Upper lobe of left lung (tissue), 6 donors: ENCODE measurements around the gene LMO1. TPM values are rescaled to one million over a fixed set of nuclear protein-coding genes. Genes with fewer than 3 reads are reported as not detected.
A peak's percentile ranks its signal among the peaks of the same experiment; 100 is the strongest.

ENCODE experiments used
- ATAC-seq, 2 donors: fragments of 200-7000 bp; cut with Tn5 transposase; one replicate each; pipeline ENCODE4 v1.9.1; 2022; ENCODE audit warnings: mild to moderate bottlenecking in 2 of 2, moderate library complexity in 2 of 2; ENCODE audit not compliant: low FRiP score in 2 of 2
- DNase-seq, 2 donors: peaks; one replicate each; pipeline ENCODE4 v3.0.0-alpha.2; 2019 to 2020
- H3K27ac ChIP-seq, 4 donors: fragments of 200-600 bp; sonication (generic); one replicate each; pipeline ENCODE4 v1.5.1; 2016 to 2019
- H3K27me3 ChIP-seq, 4 donors: fragments of 200-600 bp; sonication (generic); one replicate each; pipeline ENCODE4 v1.5.1; 2017 to 2019
- H3K36me3 ChIP-seq, 4 donors: fragments of 200-600 bp; sonication (generic); one replicate each; pipeline ENCODE4 v1.5.1; 2016 to 2019
- H3K4me1 ChIP-seq, 4 donors: fragments of 200-600 bp; sonication (generic); one replicate each; pipeline ENCODE4 v1.5.1; 2018 to 2019
- H3K4me3 ChIP-seq, 4 donors: fragments of 200-600 bp; sonication (generic); one replicate each; pipeline ENCODE4 v1.5.1; 2017 to 2019; ENCODE audit warnings: mild to moderate bottlenecking in 2 of 4, moderate library complexity in 1 of 4
- H3K9me3 ChIP-seq, 4 donors: fragments of 200-600 bp; sonication (generic); one replicate each; pipeline ENCODE4 v1.5.1; 2018 to 2019
- EP300 ChIP-seq, 4 donors: sonication (generic); formaldehyde crosslinking; IDR thresholded peaks; one replicate each; pipeline ENCODE4 v1.5.1; 2017; ENCODE audit warnings: antibody characterized with exemption in 4 of 4, control low read depth in 2 of 4
- POLR2A ChIP-seq, 4 donors: fragments of 450-650 bp; IDR thresholded peaks; one replicate each; pipeline ENCODE4 v1.5.1; 2016 to 2017; ENCODE audit warnings: antibody characterized with exemption in 4 of 4, mild to moderate bottlenecking in 2 of 4
- POLR2AphosphoS5 ChIP-seq, 2 donors: sonication (generic); formaldehyde crosslinking; IDR thresholded peaks; one replicate each; pipeline ENCODE4 v1.5.1; 2017; ENCODE audit warnings: antibody characterized with exemption in 2 of 2
- WGBS, 2 donors: methylation state at CpG; one replicate each; pipeline ENCODE4 v1.1.5; 2017 to 2018; 5-methylcytosine and 5-hydroxymethylcytosine counted together
- total RNA-seq, 6 donors: library from RNA; depleted of rRNA in 4 of 6; stranded (reverse); fragments of >200 nt in 4 of 6; gene quantifications; one replicate each; pipeline versions ENCODE4 v1.1.0 to v1.2.1, GENCODE V29; 2016 to 2021
- TF ChIP-seq, protein P1 (sequence below), 6 experiments: fragments of 450-650 bp in 4 of 6; fragments of 200-600 bp in 2 of 6; sonication (generic) in 2 of 6; IDR thresholded peaks; one replicate each; pipeline ENCODE4 v1.5.1; 2016 to 2019; ENCODE audit warnings: antibody characterized with exemption in 6 of 6
- donor health status: DM: no; HTN: no; CAD: no; lungs with moderate emphysema.
- donor health status: DM: no; HTN: yes; CAD: no; lungs with severe emphysema.

Gene LMO1
- total RNA-seq, 6 donors from 2014 or later, result 0.79 to 2.1 TPM; not detected in 4

GRCh38 chr11:8285796-8286195, 22.1 kb upstream of the LMO1 start:
- DNase-seq (no peak), ATAC-seq (no peak)
- peaks cover 4 to 11% (median 7%) of the 10 kb centered on the region in 4 donors for H3K4me1 ChIP-seq
- no peaks in the 10 kb centered on the region for H3K36me3 ChIP-seq
- H3K4me3 ChIP-seq, result no peak overlapping the region
- WGBS, 2 donors, result 77% methylated on average over 4 of the region's 4 CpGs; no CpG with 5 or more reads in 1 of the 2 donors
- no peaks in the 10 kb centered on the region for H3K27me3 ChIP-seq
- TF ChIP-seq, protein P1, sequence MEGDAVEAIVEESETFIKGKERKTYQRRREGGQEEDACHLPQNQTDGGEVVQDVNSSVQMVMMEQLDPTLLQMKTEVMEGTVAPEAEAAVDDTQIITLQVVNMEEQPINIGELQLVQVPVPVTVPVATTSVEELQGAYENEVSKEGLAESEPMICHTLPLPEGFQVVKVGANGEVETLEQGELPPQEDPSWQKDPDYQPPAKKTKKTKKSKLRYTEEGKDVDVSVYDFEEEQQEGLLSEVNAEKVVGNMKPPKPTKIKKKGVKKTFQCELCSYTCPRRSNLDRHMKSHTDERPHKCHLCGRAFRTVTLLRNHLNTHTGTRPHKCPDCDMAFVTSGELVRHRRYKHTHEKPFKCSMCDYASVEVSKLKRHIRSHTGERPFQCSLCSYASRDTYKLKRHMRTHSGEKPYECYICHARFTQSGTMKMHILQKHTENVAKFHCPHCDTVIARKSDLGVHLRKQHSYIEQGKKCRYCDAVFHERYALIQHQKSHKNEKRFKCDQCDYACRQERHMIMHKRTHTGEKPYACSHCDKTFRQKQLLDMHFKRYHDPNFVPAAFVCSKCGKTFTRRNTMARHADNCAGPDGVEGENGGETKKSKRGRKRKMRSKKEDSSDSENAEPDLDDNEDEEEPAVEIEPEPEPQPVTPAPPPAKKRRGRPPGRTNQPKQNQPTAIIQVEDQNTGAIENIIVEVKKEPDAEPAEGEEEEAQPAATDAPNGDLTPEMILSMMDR (IDR thresholded peaks at IDR 0.05), result no peak
- TF ChIP-seq POLR2AphosphoS5 (IDR thresholded peaks at IDR 0.05) (no peak), EP300 (IDR thresholded peaks at IDR 0.05) (no peak), POLR2A (IDR thresholded peaks at IDR 0.05) (no peak)
- no peak overlapping the region for H3K27ac ChIP-seq
- H3K9me3 ChIP-seq, result no peaks in the 10 kb centered on the region

- H3K27me3 ChIP-seq, result no peaks in the 10 kb centered on the region
- WGBS, 2 donors, result 89 to 96% methylated on average over 3 of the region's 3 CpGs
- H3K36me3 ChIP-seq, result no peaks in the 10 kb centered on the region
- TF ChIP-seq POLR2AphosphoS5 (IDR thresholded peaks at IDR 0.05) (no peak), POLR2A (IDR thresholded peaks at IDR 0.05) (no peak)
- DNase-seq, result no peak
- no peaks in the 10 kb centered on the region for H3K9me3 ChIP-seq
- no peak for ATAC-seq
- peaks cover 4 to 11% (median 7%) of the 10 kb centered on the region in 4 donors for H3K4me1 ChIP-seq
- H3K27ac ChIP-seq, result no peak overlapping the region
- no peak overlapping the region for H3K4me3 ChIP-seq
Measured at GRCh38 chr11:8285228-8285627, 21.6 kb upstream of the LMO1 start.

DNA sequence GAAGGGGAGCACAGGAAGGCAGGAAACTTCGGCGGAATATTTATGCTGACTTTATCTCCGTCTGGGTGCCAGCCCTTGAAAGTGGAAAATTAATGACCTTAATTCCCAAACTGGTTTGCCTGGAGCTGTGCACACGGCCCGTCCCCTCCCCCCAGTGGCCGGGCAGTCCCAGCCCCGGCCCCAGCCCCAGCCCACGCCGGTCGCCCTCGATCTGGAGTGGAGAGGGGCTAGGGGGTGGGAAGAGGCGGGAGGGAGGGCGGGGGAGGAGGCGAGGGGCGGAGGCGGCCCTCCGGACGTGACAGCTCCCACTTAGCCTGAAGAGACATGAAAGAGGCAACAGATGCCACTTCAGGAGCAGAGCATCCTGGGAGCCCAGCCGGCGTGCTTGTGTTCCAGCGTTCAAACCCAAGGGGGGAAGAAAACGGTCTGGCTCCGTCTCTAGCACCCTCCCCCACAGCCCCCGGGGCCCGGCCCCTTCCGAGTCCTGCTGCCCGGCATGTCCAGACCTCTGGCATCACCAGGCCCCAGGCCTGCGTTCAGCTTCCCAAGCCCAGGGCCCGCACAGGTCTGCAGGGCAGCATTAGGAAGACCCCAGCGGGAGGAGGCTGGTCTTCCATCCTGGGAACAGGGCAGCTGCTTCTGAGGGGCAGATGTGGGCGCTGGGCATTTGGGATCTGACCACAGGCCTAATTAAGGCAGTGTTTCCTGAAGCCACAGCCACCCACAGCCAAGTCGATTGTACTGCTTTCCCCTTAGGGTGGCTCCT, 20.0 kb upstream of the LMO1 start:
- Histone ChIP-seq H3K4me1 (peaks cover 4 to 11% (median 7%) of the 10 kb centered on the region in 4 donors), H3K27me3 (no peaks in the 10 kb centered on the region), H3K36me3 (no peaks in the 10 kb centered on the region), H3K27ac (no peak overlapping the region), H3K9me3 (no peaks in the 10 kb centered on the region), H3K4me3 (peak overlapping the region; percentile 20 to 43 (median 32))
- DNase-seq (peak; percentile 22 to 84), ATAC-seq (peak; percentile 3 to 14)
- TF ChIP-seq POLR2A (IDR thresholded peaks at IDR 0.05), result no peak
- TF ChIP-seq POLR2AphosphoS5 (IDR thresholded peaks at IDR 0.05), result no peak
- TF ChIP-seq EP300 (IDR thresholded peaks at IDR 0.05), result no peak
- TF ChIP-seq, protein P1 (IDR thresholded peaks at IDR 0.05), result no peak
- 0 to 5% methylated on average over 12 to 16 of the region's 32 CpGs for WGBS, 2 donors

GRCh38 chr11:8283100-8283464, 19.4 kb upstream of the LMO1 start:
- H3K4me3 ChIP-seq, result peak overlapping the region in 1 of 4 donors; percentile 43
- no peak overlapping the region for H3K27ac ChIP-seq
- ATAC-seq (no peak), DNase-seq (no peak)
- no peaks in the 10 kb centered on the region for H3K27me3 ChIP-seq
- no peaks in the 10 kb centered on the region for H3K36me3 ChIP-seq
- TF ChIP-seq POLR2A (IDR thresholded peaks at IDR 0.05) (no peak), EP300 (IDR thresholded peaks at IDR 0.05) (no peak), POLR2AphosphoS5 (IDR thresholded peaks at IDR 0.05) (no peak)
- TF ChIP-seq, protein P1 (IDR thresholded peaks at IDR 0.05), result no peak
- H3K4me1 ChIP-seq, result peaks cover 4 to 11% (median 7%) of the 10 kb centered on the region in 4 donors
- H3K9me3 ChIP-seq, result no peaks in the 10 kb centered on the region
- WGBS, 2 donors, result 39 to 41% methylated on average over 8 of the region's 8 CpGs

DNA sequence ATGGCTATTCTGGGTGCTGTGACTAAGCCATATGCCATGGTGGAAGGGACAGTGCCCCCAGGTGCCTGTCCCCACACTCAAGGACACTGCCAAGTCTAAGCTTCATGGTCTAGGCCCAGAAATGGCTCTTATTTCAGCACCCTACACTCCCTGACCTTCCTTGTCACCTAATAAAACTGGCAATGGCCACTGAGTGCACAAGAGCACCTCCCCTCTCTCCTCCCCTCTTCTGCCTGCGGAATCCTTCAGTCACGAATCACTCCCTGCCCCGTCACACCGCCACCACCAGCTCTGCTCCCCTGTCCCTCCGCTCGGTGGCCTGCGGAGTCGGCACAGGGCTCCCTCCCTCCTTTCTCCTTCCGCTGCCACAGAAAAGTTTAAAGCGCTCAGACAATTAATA, 19.0 kb upstream of the LMO1 start:
- no peaks in the 10 kb centered on the region for H3K27me3 ChIP-seq
- WGBS, 2 donors, result 64 to 69% methylated on average over 10 of the region's 10 CpGs
- no peak overlapping the region for H3K4me3 ChIP-seq
- ATAC-seq, result no peak
- TF ChIP-seq POLR2AphosphoS5 (IDR thresholded peaks at IDR 0.05), result no peak
- TF ChIP-seq, protein P1 (IDR thresholded peaks at IDR 0.05), result no peak
- TF ChIP-seq EP300 (IDR thresholded peaks at IDR 0.05), result no peak
- TF ChIP-seq POLR2A (IDR thresholded peaks at IDR 0.05), result no peak
- H3K27ac ChIP-seq, result no peak overlapping the region
- H3K36me3 ChIP-seq, result no peaks in the 10 kb centered on the region
- DNase-seq, result peak; percentile 15 to 24
- H3K9me3 ChIP-seq, result no peaks in the 10 kb centered on the region
- H3K4me1 ChIP-seq, result peaks cover 4 to 11% (median 7%) of the 10 kb centered on the region in 4 donors
